Naive B cell (primary cell): ENCODE data around the gene HOXC12. TPM values are rescaled to one million over a fixed set of nuclear protein-coding genes. Genes with fewer than 3 reads are reported as not detected.

Experiments used
- ATAC-seq, 2 donors: fragments of 150-1000 bp; cut with Tn5 transposase; 2 replicates each; pipeline ENCODE4 v1.10.0; 2021; ENCODE audit warnings: low read depth in 2 of 2, mild to moderate bottlenecking in 2 of 2, moderate library complexity in 2 of 2
- DNase-seq: peaks from one replicate; pipeline ENCODE4 v3.0.0; 2022
- H3K27ac Mint-ChIP-seq, 6 donors: one replicate each; pipeline ENCODE4 v1.8.0; 2020 to 2022; ENCODE audit warnings: mild to moderate bottlenecking in 6 of 6, mixed read lengths in 6 of 6, moderate library complexity in 5 of 6, inconsistent platforms in 2 of 6
- H3K27me3 Mint-ChIP-seq, 3 donors: one replicate each; pipeline ENCODE4 v1.8.0; 2021 to 2022; ENCODE audit warnings: mixed read lengths in 3 of 3, mild to moderate bottlenecking in 1 of 3
- H3K36me3 Mint-ChIP-seq, 2 donors: one replicate each; pipeline ENCODE4 v1.8.0; 2020 to 2022; ENCODE audit warnings: mixed read lengths in 2 of 2, inconsistent platforms in 1 of 2, mild to moderate bottlenecking in 1 of 2
- H3K4me1 Mint-ChIP-seq, 3 donors: one replicate each; pipeline ENCODE4 v1.8.0; 2020 to 2022; ENCODE audit warnings: mixed read lengths in 3 of 3, inconsistent platforms in 1 of 3, mild to moderate bottlenecking in 1 of 3, moderate library complexity in 1 of 3
- H3K4me3 Mint-ChIP-seq, 8 donors: one replicate each; pipeline ENCODE4 v1.8.0; 2020 to 2022; ENCODE audit warnings: mild to moderate bottlenecking in 8 of 8, mixed read lengths in 8 of 8, moderate library complexity in 8 of 8, inconsistent platforms in 2 of 8
- H3K9me3 Mint-ChIP-seq, 7 donors: one replicate each; pipeline ENCODE4 v1.8.0; 2020 to 2022; ENCODE audit warnings: mixed read lengths in 7 of 7, mild to moderate bottlenecking in 5 of 7, inconsistent platforms in 2 of 7, moderate library complexity in 1 of 7
- polyA plus RNA-seq, 6 donors: library from polyadenylated mRNA; unstranded; fragments of 300-500 nt; fragmentation: Illumina TruSeq; gene quantifications; one replicate each; pipeline ENCODE4 v1.2.3, GENCODE V29; 2021; ENCODE audit warnings: low read depth in 6 of 6

The HOXC12 gene
- polyA plus RNA-seq, 6 donors from 2014 or later = not detected

DNA sequence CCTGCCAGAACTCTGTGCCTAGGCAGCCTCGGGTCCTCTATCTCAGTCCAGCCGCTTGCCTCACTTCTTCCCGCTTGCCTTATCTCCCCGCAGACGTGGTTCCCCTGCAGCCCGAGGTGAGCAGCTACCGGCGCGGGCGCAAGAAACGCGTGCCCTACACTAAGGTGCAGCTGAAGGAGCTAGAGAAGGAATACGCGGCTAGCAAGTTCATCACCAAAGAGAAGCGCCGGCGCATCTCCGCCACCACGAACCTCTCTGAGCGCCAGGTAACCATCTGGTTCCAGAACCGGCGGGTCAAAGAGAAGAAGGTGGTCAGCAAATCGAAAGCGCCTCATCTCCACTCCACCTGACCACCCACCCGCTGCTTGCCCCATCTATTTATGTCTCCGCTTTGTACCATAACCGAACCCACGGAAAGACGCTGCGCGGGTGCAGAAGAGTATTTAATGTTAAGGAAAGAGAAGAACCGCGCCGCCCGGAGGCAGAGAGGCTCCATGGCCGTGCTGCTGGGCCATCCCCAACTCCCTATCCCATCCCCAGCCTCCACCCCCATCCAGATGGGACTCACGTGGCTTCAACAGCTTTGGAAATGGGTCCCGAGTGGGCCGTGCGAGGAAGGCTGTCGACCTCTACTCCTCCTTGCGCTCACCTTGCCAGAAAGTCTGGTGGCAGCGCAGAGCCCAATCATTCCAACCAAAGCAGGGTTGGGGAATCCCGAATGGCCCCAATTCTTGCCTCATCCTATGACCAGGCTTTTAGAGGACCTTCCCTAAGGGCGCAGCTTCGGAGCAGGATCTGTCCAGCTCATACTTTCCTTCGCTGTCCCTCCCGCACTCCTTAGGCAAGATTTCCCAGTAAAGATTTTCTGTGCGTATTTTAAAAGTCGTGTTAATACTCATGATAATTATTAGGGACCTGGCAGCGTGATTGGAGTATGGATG lies 9.5 kb upstream of the HOXC12 start:
- H3K27ac Mint-ChIP-seq = peak overlapping the region in 2 of 6 donors; percentile 9 to 82
- no peak for ATAC-seq
- peaks cover 90 to 100% (median 95%) of the 10 kb centered on the region in 3 donors for H3K27me3 Mint-ChIP-seq
- no peak for DNase-seq
- no peaks in the 10 kb centered on the region for H3K4me1 Mint-ChIP-seq
- peak overlapping the region in 2 of 8 donors; percentile 17 to 54 for H3K4me3 Mint-ChIP-seq
- H3K9me3 Mint-ChIP-seq = peaks cover 0 to 8% (median 0%) of the 10 kb centered on the region in 7 donors
- no peaks in the 10 kb centered on the region for H3K36me3 Mint-ChIP-seq

DNA sequence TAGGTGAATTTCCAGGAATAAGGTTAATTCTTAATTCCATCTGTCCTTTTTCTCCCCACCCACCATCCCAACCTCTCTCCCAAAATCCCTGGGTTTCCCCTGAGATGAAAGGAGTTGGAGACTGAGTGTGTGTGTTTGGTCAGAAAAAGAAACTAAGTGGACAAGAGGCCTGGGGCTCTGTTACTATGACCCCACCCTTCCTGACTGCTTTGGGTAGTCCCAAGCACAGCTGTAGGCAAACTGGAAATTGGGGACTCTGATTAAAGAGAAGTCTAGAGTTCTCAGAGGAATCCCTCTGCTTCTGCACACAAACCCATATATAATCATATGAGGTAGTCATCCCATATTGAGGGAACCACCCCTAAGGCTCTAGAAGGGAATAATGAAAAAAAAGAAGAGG lies 7.0 kb upstream of the HOXC12 start:
- ATAC-seq (no peak), DNase-seq (no peak)
- Mint-ChIP-seq H3K4me1 (peaks cover 0 to 6% (median 5%) of the 10 kb centered on the region in 3 donors), H3K27ac (no peak overlapping the region), H3K36me3 (no peaks in the 10 kb centered on the region), H3K9me3 (peaks cover 0 to 16% (median 0%) of the 10 kb centered on the region in 7 donors), H3K27me3 (peaks cover 93 to 98% (median 97%) of the 10 kb centered on the region in 3 donors), H3K4me3 (peak overlapping the region in 1 of 8 donors; percentile 57)

DNA sequence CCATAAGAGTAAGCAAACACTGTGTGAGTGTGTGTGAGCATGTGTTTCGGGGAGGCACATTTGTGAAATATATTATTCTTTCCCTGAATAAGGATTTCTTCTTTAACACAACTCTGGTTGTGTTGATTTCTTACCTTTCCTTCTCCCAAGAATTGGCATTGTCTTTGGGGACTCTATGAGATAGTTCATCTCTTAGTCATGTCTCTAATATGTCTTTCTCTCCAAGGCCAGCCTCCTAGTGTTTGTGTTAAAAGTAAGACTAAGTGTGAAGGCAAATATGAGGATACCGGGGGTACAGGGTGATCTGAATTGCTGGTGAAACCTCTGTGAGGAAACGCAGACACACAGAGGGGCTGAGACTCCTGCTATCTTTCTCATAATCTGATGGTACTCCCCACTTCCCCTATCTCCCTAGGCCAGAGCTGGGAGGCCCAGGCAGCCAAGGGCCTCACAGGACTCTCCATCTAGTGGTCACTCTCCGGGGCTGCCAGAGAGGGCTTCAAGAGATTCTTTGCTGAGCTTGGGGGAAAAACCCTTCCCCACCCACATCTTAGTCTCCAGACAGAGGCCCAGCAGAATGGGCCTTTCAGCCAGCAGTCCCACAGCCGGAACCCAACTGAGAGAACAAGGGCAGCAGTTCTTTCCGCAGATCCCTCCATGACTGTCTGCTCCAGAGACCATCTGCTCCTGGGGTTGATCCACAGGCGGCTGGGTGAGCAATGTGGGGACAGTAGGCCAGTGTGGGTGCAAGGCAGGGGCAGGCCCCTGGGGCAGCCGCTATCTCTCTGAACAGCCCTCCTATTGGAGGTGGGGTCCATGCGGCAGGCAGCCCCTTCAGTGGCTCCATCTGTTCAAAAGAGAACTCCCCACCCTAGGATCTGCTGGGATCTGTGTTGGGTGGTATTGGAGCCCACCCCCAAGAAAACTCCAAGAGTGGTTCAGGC lies 5.8 kb upstream of the HOXC12 start:
- Mint-ChIP-seq H3K27ac (peak overlapping the region in 2 of 6 donors; percentile 37 to 40), H3K4me3 (peak overlapping the region in 1 of 8 donors; percentile 62), H3K4me1 (peaks cover 2 to 6% (median 5%) of the 10 kb centered on the region in 3 donors), H3K9me3 (peaks cover 0 to 21% (median 3%) of the 10 kb centered on the region in 7 donors), H3K27me3 (peaks cover 93 to 96% (median 95%) of the 10 kb centered on the region in 3 donors), H3K36me3 (peaks cover 0 to 7% of the 10 kb centered on the region in 2 donors)
- DNase-seq (no peak), ATAC-seq (no peak)

GRCh38 chr12:53949631-53950436 lies 4.9 kb upstream of the HOXC12 start:
- Mint-ChIP-seq H3K4me1 (peaks cover 5 to 6% (median 5%) of the 10 kb centered on the region in 3 donors), H3K36me3 (peaks cover 0 to 7% of the 10 kb centered on the region in 2 donors), H3K27ac (peak overlapping the region in 2 of 6 donors; percentile 82 to 94), H3K4me3 (peak overlapping the region in 2 of 8 donors; percentile 35 to 62), H3K27me3 (peaks cover 90 to 92% (median 92%) of the 10 kb centered on the region in 3 donors), H3K9me3 (peaks cover 0 to 20% (median 8%) of the 10 kb centered on the region in 7 donors)
- ATAC-seq (no peak), DNase-seq (no peak)

GRCh38 chr12:53950437-53950773 lies 4.3 kb upstream of the HOXC12 start:
- no peak for DNase-seq
- Mint-ChIP-seq H3K4me3 (peak overlapping the region in 1 of 8 donors; percentile 62), H3K36me3 (peaks cover 0 to 7% of the 10 kb centered on the region in 2 donors), H3K4me1 (peaks cover 5 to 6% (median 5%) of the 10 kb centered on the region in 3 donors), H3K27me3 (peaks cover 85 to 87% (median 87%) of the 10 kb centered on the region in 3 donors), H3K27ac (peak overlapping the region in 3 of 6 donors; percentile 71 to 94 (median 82)), H3K9me3 (peaks cover 0 to 20% (median 9%) of the 10 kb centered on the region in 7 donors)
- no peak for ATAC-seq

DNA sequence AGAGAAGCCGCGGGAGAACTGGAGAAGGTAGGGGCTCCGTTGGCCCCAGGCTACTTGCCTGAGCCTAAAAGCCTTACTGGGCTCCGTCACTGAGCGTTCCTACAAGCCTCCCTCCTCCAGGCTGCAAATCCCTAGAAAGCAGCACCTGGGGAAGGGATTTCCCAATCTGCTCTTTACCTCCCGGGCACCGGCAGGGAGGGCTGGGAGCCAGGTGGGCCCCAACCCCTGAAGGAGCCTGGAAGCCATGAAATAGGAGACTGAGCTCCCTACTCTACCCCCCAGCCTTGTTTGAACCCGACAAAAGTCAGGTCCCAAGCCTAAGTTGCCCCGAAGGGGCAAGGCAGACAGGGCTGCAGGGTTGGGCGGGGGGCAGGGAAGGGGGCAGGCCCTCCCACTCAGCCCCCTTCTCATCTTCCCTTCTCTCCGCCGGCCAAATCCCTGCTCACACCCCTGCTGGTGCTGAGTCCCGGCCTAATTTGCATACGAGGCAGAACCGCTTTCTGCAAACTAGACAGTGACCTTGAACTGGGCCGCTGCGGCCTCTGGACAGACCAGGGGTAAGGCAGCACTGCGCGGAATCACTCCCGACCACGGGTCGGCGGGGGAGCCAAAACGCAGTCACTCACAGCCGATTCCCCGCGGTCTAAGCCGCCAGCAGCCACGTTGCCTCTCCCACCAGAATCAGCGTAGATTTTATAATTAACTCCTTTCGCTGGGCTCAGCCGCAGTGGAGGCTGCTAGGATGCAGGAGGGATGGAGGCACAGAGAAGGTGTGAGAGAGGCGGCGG lies 3.7 kb upstream of the HOXC12 start:
- Mint-ChIP-seq H3K27ac (peak overlapping the region in 4 of 6 donors; percentile 52 to 96 (median 84)), H3K4me1 (peaks cover 7 to 9% (median 9%) of the 10 kb centered on the region in 3 donors), H3K27me3 (peaks cover 85 to 87% (median 85%) of the 10 kb centered on the region in 3 donors), H3K9me3 (peaks cover 3 to 25% (median 9%) of the 10 kb centered on the region in 7 donors), H3K4me3 (peak overlapping the region in 5 of 8 donors; percentile 42 to 76 (median 62)), H3K36me3 (peaks cover 0 to 7% of the 10 kb centered on the region in 2 donors)
- DNase-seq = no peak
- no peak for ATAC-seq

- ATAC-seq (no peak), DNase-seq (no peak)
- Mint-ChIP-seq H3K4me3 (peak overlapping the region in 5 of 8 donors; percentile 30 to 76 (median 62)), H3K27ac (peak overlapping the region in 4 of 6 donors; percentile 52 to 96 (median 84)), H3K36me3 (peaks cover 0 to 7% of the 10 kb centered on the region in 2 donors), H3K9me3 (peaks cover 3 to 27% (median 9%) of the 10 kb centered on the region in 7 donors), H3K27me3 (peaks cover 85 to 87% (median 85%) of the 10 kb centered on the region in 3 donors), H3K4me1 (peaks cover 12 to 15% (median 14%) of the 10 kb centered on the region in 3 donors)
Observed at GRCh38 chr12:53951577-53952334, 2.9 kb upstream of the HOXC12 start.

DNA sequence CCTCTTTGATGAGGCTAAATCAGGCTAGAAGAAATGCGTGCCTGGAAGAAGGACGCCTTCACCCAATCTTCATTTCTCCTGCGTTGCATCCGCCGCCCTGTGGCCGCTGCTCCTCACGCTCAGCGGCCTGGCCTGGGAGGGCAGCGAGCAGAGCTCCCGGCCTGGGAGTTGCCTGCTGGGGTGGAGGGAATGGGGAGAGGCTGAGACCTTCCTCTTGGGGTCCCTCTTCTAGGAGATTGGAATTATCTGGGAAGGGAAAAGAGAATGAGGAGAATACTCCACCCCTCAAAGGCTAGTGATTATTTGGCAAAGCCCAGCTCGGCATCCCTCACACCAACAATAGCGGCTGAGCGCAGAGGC lies 2.4 kb upstream of the HOXC12 start:
- H3K4me3 Mint-ChIP-seq = peak overlapping the region in 4 of 8 donors; percentile 10 to 76 (median 45)

DNA sequence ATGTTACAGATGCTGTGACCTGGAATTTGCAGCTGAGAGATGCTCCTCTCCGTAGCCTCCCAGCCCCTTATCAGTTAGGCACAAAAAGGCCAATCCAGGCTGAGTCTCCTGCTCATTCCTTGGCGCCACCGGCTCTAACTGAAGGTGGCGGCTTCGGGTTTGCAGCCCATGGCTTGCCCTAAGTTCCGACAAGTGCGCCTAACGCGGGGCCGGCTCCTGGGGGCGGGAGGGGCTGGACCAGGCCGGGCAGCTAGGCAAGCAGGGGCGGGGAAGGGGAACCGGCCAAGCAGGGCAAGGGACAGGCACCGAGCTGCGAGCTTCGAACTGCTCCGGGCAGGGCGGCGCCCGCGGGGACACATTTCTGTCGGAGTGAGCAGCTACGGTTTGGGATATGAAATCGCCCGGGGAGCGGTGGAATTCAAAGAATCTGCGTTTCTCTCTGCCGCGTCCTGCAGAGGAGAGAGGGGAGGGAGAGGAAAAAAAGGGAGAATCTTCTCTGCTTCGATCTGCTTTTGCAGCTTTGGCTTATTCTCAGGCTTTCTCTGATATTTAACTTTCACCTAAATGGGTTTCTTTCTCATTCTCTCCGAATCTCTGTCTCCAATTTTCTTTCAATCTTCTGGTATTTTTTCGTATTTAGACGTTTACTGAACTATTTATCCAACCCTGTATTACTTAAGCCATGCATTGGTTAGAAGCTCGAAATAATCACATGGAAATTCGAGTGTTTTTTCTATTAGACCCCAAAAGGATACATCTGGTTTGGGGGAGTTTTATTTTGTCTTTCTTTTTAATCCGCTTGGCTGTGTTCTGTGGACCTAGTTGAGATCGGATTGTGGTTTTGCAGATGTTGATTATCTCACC lies 1.6 kb upstream of the HOXC12 start:
- H3K4me1 Mint-ChIP-seq = peaks cover 15 to 20% (median 17%) of the 10 kb centered on the region in 3 donors
- peaks cover 3 to 27% (median 11%) of the 10 kb centered on the region in 7 donors for H3K9me3 Mint-ChIP-seq
- peak overlapping the region in 6 of 8 donors; percentile 18 to 76 (median 40) for H3K4me3 Mint-ChIP-seq
- H3K36me3 Mint-ChIP-seq = peaks cover 0 to 7% of the 10 kb centered on the region in 2 donors
- ATAC-seq (no peak), DNase-seq (no peak)
- H3K27me3 Mint-ChIP-seq = peaks cover 82 to 89% (median 87%) of the 10 kb centered on the region in 3 donors
- H3K27ac Mint-ChIP-seq = peak overlapping the region in 5 of 6 donors; percentile 52 to 96 (median 88)

More for the DNA sequence above, 2.4 kb upstream of the HOXC12 start:
- no peak for DNase-seq
- Mint-ChIP-seq H3K9me3 (peaks cover 3 to 27% (median 9%) of the 10 kb centered on the region in 7 donors), H3K27me3 (peaks cover 83 to 87% (median 87%) of the 10 kb centered on the region in 3 donors), H3K4me1 (peaks cover 15 to 20% (median 17%) of the 10 kb centered on the region in 3 donors), H3K36me3 (peaks cover 0 to 7% of the 10 kb centered on the region in 2 donors), H3K27ac (peak overlapping the region in 4 of 6 donors; percentile 52 to 96 (median 85))
- no peak for ATAC-seq
